Gastrocnemius medialis (tissue), 4 donors: Measurements from ENCODE around the gene PSMB8. TPM values are rescaled to one million over a fixed set of nuclear protein-coding genes. Genes with fewer than 3 reads are reported as not detected.
"Not testable (repeated sequence)": the region's sequence is repeated elsewhere in the genome, so short reads cannot be mapped to it uniquely, and the experiment has no call there.

ENCODE experiments used
- ATAC-seq, 2 donors: fragments of 150-250 bp; one replicate each; pipeline ENCODE4 v1.9.1; 2016
- DNase-seq, 2 donors: peaks; one replicate each; pipeline ENCODE4 v3.0.0-alpha.2; 2019
- H3K27ac ChIP-seq, 4 donors: fragments of 200-600 bp; sonication (generic); 1 replicate in 1 of 4; 2 replicates in 3 of 4; pipeline ENCODE4 v1.5.1; 2016 to 2018; ENCODE audit warnings: mild to moderate bottlenecking in 2 of 4, moderate library complexity in 1 of 4
- H3K27me3 ChIP-seq, 3 donors: fragments of 200-600 bp; sonication (generic) in 2 of 3; 1 replicate in 1 of 3; 2 replicates in 2 of 3; pipeline versions ENCODE4 v1.5.1 to v1.6.0; 2016 to 2019; ENCODE audit warnings: mild to moderate bottlenecking in 1 of 3, moderate library complexity in 1 of 3
- H3K36me3 ChIP-seq, 2 donors: fragments of 200-600 bp; sonication (generic) in 1 of 2; one replicate each; pipeline ENCODE4 v1.5.1; 2017 to 2018
- H3K4me1 ChIP-seq, 2 donors: fragments of 200-600 bp; sonication (generic) in 1 of 2; one replicate each; pipeline ENCODE4 v1.5.1; 2016 to 2017; ENCODE audit warnings: mild to moderate bottlenecking in 2 of 2
- H3K4me3 ChIP-seq, 4 donors: fragments of 200-600 bp; sonication (generic) in 3 of 4; 1 replicate in 1 of 4; 2 replicates in 3 of 4; pipeline ENCODE4 v1.5.1; 2016 to 2019; ENCODE audit warnings: mild to moderate bottlenecking in 2 of 4
- H3K9me3 ChIP-seq, 3 donors: fragments of 200-600 bp; sonication (generic) in 2 of 3; 1 replicate in 1 of 3; 2 replicates in 2 of 3; pipeline ENCODE4 v1.5.1; 2016 to 2019
- POLR2A ChIP-seq, 2 donors: fragments of 450-650 bp; IDR thresholded peaks; one replicate each; pipeline ENCODE4 v1.6.1; 2017; ENCODE audit warnings: antibody characterized with exemption in 2 of 2, mild to moderate bottlenecking in 2 of 2, moderate library complexity in 2 of 2
- in situ Hi-C, 4 donors: fragments of 200-750 bp; cut with MboI; loops; one replicate each; pipeline versions ENCODE4 v1.15.0 to v1.8.0; 2017; ENCODE audit warnings: low sequenced_read_pairs in 4 of 4
- intact Hi-C: fragments of 100-400 bp; cut with DNase I; formaldehyde crosslinking; loops from one replicate; pipeline ENCODE4 v1.15.1; 2023; ENCODE audit warnings: low total_unique reads
- total RNA-seq, 4 donors: library from RNA; depleted of rRNA; stranded (reverse); fragments of >200 nt; gene quantifications; one replicate each; pipeline versions ENCODE4 v1.1.0 to v1.2.3, GENCODE V29; 2016
- TF ChIP-seq, protein P1 (sequence below), 5 experiments: fragments of 450-650 bp in 3 of 5; fragments of 200-600 bp in 2 of 5; sonication (generic) in 2 of 5; IDR thresholded peaks in 4 of 5; conservative IDR thresholded peaks in 1 of 5; 1 replicate in 4 of 5; 2 replicates in 1 of 5; pipeline ENCODE4 v1.5.1; 2016 to 2019; ENCODE audit warnings: antibody characterized with exemption in 5 of 5, mild to moderate bottlenecking in 3 of 5, moderate library complexity in 3 of 5

PSMB8 gene
- total RNA-seq, 4 donors from 2014 or later: 7.0 to 20.2 (median 9.2) TPM

GRCh38 chr6:32809171-32809570, 34.7 kb downstream of the PSMB8 start:
- no peak overlapping the region for H3K27ac ChIP-seq
- in situ Hi-C loops: no loop called here
- DNase-seq (no peak), ATAC-seq (no peak)
- no peaks in the 10 kb centered on the region for H3K36me3 ChIP-seq
- no peak overlapping the region for H3K4me3 ChIP-seq
- H3K27me3 ChIP-seq: peaks cover 0 to 5% (median 4%) of the 10 kb centered on the region in 3 donors
- intact Hi-C loops: no loop called here
- H3K4me1 ChIP-seq: no peaks in the 10 kb centered on the region
- H3K9me3 ChIP-seq: no peaks in the 10 kb centered on the region
- TF ChIP-seq, protein P1, sequence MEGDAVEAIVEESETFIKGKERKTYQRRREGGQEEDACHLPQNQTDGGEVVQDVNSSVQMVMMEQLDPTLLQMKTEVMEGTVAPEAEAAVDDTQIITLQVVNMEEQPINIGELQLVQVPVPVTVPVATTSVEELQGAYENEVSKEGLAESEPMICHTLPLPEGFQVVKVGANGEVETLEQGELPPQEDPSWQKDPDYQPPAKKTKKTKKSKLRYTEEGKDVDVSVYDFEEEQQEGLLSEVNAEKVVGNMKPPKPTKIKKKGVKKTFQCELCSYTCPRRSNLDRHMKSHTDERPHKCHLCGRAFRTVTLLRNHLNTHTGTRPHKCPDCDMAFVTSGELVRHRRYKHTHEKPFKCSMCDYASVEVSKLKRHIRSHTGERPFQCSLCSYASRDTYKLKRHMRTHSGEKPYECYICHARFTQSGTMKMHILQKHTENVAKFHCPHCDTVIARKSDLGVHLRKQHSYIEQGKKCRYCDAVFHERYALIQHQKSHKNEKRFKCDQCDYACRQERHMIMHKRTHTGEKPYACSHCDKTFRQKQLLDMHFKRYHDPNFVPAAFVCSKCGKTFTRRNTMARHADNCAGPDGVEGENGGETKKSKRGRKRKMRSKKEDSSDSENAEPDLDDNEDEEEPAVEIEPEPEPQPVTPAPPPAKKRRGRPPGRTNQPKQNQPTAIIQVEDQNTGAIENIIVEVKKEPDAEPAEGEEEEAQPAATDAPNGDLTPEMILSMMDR (IDR thresholded peaks at IDR 0.05 in 4 of 5, conservative IDR thresholded peaks at IDR 0.05 in 1 of 5): no peak
- TF ChIP-seq POLR2A (IDR thresholded peaks at IDR 0.05): no peak

DNA sequence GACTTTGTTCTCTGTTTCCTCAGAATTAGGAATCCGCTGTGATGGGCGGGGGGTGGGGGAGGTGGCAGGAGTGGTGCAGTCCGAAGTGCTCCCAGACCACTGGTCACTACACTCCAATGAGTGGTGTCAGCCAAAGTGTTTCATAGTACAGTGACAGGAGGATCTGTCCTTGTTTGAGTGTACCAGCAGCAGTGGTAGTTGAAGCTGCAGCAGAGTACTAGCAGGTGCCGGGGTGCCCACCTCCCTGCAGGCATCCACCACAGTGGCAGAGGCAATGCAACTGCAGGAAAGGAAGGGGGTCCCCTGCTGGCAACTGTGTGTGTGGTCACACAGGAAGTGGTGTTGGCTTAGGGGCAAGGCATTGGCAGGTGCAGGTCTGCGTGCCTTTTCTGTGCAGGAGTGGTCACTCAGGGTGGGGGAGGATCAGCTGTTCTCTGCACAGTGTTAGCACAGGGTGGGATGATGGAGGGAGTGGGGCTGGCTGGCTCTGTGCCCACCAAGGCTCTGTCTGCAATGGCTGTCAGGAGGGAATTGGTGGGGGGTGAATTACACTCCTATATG, 36.7 kb downstream of the PSMB8 start:
- Histone ChIP-seq H3K4me1 (no peaks in the 10 kb centered on the region), H3K9me3 (no peaks in the 10 kb centered on the region), H3K4me3 (no peak overlapping the region), H3K27ac (no peak overlapping the region), H3K36me3 (no peaks in the 10 kb centered on the region), H3K27me3 (peaks cover 0 to 7% (median 5%) of the 10 kb centered on the region in 3 donors)
- in situ Hi-C loops (no loop called here), intact Hi-C loops (no loop called here)
- no peak for TF ChIP-seq POLR2A (IDR thresholded peaks at IDR 0.05)
- TF ChIP-seq, protein P1 (IDR thresholded peaks at IDR 0.05 in 4 of 5, conservative IDR thresholded peaks at IDR 0.05 in 1 of 5): no peak
- no peak for ATAC-seq
- no peak for DNase-seq

DNA sequence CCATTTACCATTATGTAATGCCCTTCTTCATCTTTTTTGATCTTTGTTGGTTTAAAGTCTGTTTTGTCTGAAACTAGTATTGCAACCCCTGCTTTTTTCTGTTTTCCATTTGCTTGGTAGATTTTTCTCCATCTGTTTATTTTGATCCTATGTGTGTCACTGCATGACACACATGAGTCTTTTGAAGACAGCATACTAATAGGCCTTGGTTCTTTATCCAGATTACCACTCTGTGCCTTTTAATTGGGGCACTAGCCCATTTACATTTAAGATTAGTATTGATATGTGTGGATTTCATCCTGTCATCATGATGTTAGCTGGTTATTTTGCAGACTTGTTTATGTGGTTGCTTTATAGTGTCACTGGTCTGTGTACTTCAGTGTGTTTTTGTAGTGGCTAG, 38.4 kb downstream of the PSMB8 start:
- H3K4me3 ChIP-seq, H3K36me3 ChIP-seq, ATAC-seq, intact Hi-C loops, H3K4me1 ChIP-seq, H3K27ac ChIP-seq, in situ Hi-C loops, DNase-seq, H3K9me3 ChIP-seq: not testable (repeated sequence)
- peaks cover 0 to 14% (median 13%) of the 10 kb centered on the region in 3 donors for H3K27me3 ChIP-seq

DNA sequence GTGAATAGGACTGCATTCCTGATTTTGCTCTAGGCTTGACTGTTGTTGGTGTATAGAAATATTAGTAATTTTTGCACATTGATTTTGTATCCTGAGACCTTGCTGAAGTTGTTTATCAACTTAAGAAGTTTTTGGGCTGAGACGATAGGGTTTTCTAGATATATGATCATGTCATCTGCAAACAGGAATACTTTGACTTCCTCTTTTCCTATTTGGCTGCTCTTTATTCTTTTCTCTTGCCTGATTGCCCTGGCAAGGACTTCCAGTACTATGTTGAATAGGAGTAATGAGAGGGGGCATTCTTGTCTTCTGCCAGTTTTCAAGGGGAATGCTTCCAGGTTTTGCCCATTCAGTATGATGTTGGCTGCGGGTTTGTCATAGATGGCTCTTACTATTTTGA, 40.4 kb downstream of the PSMB8 start:
- H3K4me3 ChIP-seq: no peak overlapping the region
- ATAC-seq (no peak), DNase-seq (no peak)
- no peaks in the 10 kb centered on the region for H3K4me1 ChIP-seq
- intact Hi-C loops: no loop called here
- no peak overlapping the region for H3K27ac ChIP-seq
- TF ChIP-seq, protein P1 (IDR thresholded peaks at IDR 0.05 in 4 of 5, conservative IDR thresholded peaks at IDR 0.05 in 1 of 5): no peak
- TF ChIP-seq POLR2A (IDR thresholded peaks at IDR 0.05): no peak
- H3K9me3 ChIP-seq: no peaks in the 10 kb centered on the region
- H3K36me3 ChIP-seq: no peaks in the 10 kb centered on the region
- in situ Hi-C loops: no loop called here
- H3K27me3 ChIP-seq: peaks cover 0 to 18% (median 13%) of the 10 kb centered on the region in 3 donors

- intact Hi-C loops (loop anchor here (5.0 kb wide), 1 partner anchor 552 kb away; no protein-coding TSS in a partner anchor), in situ Hi-C loops (loop anchor here (5.0 to 25.0 kb wide), 4 partner anchors 377 to 562 kb away; no protein-coding TSS in a partner anchor)
- DNase-seq (no peak), ATAC-seq (no peak)
- H3K27me3 ChIP-seq: peaks cover 9 to 15% (median 10%) of the 10 kb centered on the region in 3 donors
- no peaks in the 10 kb centered on the region for H3K9me3 ChIP-seq
- no peaks in the 10 kb centered on the region for H3K4me1 ChIP-seq
- TF ChIP-seq, protein P1 (IDR thresholded peaks at IDR 0.05 in 4 of 5, conservative IDR thresholded peaks at IDR 0.05 in 1 of 5): no peak
- TF ChIP-seq POLR2A (IDR thresholded peaks at IDR 0.05): no peak
- no peak overlapping the region for H3K27ac ChIP-seq
- H3K4me3 ChIP-seq: no peak overlapping the region
- H3K36me3 ChIP-seq: no peaks in the 10 kb centered on the region
Measured at GRCh38 chr6:32799740-32800139, 44.1 kb downstream of the PSMB8 start.
